HG03439 (cell line): ENCODE measurements around the gene RNASEH2C.
"Not testable (repeated sequence)": the region's sequence is repeated elsewhere in the genome, so short reads cannot be mapped to it uniquely, and the experiment has no call there.

Source experiments
- ATAC-seq: cut with Tn5 transposase; IDR thresholded peaks from one replicate; pipeline ENCODE4 v1.9.1; 2021; ENCODE audit warnings: mild to moderate bottlenecking, moderate library complexity; ENCODE audit not compliant: unreplicated experiment

The RNASEH2C gene

GRCh38 chr11:65692367-65692766 is 28.2 kb downstream of the RNASEH2C start:
- no peak for ATAC-seq

GRCh38 chr11:65691847-65692246 is 28.8 kb downstream of the RNASEH2C start:
- not testable (repeated sequence) for ATAC-seq

GRCh38 chr11:65685981-65686380 is 34.6 kb downstream of the RNASEH2C start:
- no peak for ATAC-seq

- not testable (repeated sequence) for ATAC-seq
These were observed 37.1 kb downstream of the RNASEH2C start for GRCh38 chr11:65683480-65683879.

GRCh38 chr11:65680192-65680743 is 40.3 kb downstream of the RNASEH2C start:
- ATAC-seq = no peak

GRCh38 chr11:65672982-65673381 is 47.6 kb downstream of the RNASEH2C start:
- no peak for ATAC-seq

GRCh38 chr11:65672180-65672860 is 48.3 kb downstream of the RNASEH2C start:
- ATAC-seq = no peak
